GM23338 (cell line): ENCODE measurements around the gene MYOZ2. TPM values are rescaled to one million over a fixed set of nuclear protein-coding genes. Genes with fewer than 3 reads are reported as not detected.

Experiments
- ATAC-seq: fragments of 200-7000 bp; cut with Tn5 transposase; 3 replicates; pipeline ENCODE4 v1.9.1; 2020
- DNase-seq: peaks from one replicate; pipeline ENCODE4 v3.0.0-alpha.2; 2015; ENCODE audit warnings: low spot score
- H2AFZ ChIP-seq: fragments of 200-600 bp; sonication (generic); 2 replicates; pipeline ENCODE4 v1.8.0; 2016; ENCODE audit warnings: antibody characterized with exemption, mild to moderate bottlenecking, moderate library complexity
- H3F3A ChIP-seq: fragments of 200-600 bp; sonication (generic); replicated peaks from 2 replicates; pipeline ENCODE4 v1.8.0; 2017; ENCODE audit warnings: antibody characterized with exemption, mixed run types, low read depth
- H3K27ac ChIP-seq: fragments of 200-600 bp; sonication (generic); 2 replicates; pipeline ENCODE4 v1.6.1; 2016; ENCODE audit warnings: low read depth
- H3K27me3 ChIP-seq: fragments of 200-600 bp; sonication (generic); 2 replicates; pipeline ENCODE4 v1.8.0; 2016; ENCODE audit warnings: mild to moderate bottlenecking, mixed run types, moderate library complexity; ENCODE audit not compliant: insufficient read depth
- H3K36me3 ChIP-seq: fragments of 200-600 bp; sonication (generic); 2 replicates; pipeline ENCODE4 v1.8.0; 2016; ENCODE audit warnings: mild to moderate bottlenecking; ENCODE audit not compliant: insufficient read depth
- H3K4me1 ChIP-seq: fragments of 200-600 bp; sonication (generic); 2 replicates; pipeline ENCODE4 v1.8.0; 2016; ENCODE audit warnings: mild to moderate bottlenecking, moderate library complexity; ENCODE audit not compliant: insufficient read depth
- H3K4me2 ChIP-seq: fragments of 200-600 bp; sonication (generic); 2 replicates; pipeline ENCODE4 v1.7.1; 2017; ENCODE audit warnings: mixed run types
- H3K4me3 ChIP-seq: fragments of 200-600 bp; sonication (generic); 2 replicates; pipeline ENCODE4 v1.6.1; 2016; ENCODE audit warnings: mixed run types
- H3K79me2 ChIP-seq: fragments of 200-600 bp; sonication (generic); replicated peaks from 2 replicates; pipeline ENCODE4 v1.8.0; 2017; ENCODE audit warnings: mild to moderate bottlenecking; ENCODE audit not compliant: insufficient read depth
- H3K9me2 ChIP-seq: fragments of 200-600 bp; sonication (generic); 2 replicates; pipeline ENCODE4 v1.8.0; 2017; ENCODE audit not compliant: insufficient read depth
- H4K20me1 ChIP-seq: fragments of 200-600 bp; sonication (generic); replicated peaks from 2 replicates; pipeline ENCODE4 v1.8.0; 2017; ENCODE audit warnings: mild to moderate bottlenecking; ENCODE audit not compliant: insufficient read depth
- H3K27ac Mint-ChIP-seq: 2 replicates; pipeline ENCODE4 v1.8.0; 2020; ENCODE audit warnings: inconsistent platforms, mild to moderate bottlenecking, moderate library complexity, mixed read lengths
- H3K27me3 Mint-ChIP-seq: 3 replicates; pipeline ENCODE4 v1.8.0; 2022; ENCODE audit warnings: low read depth, mild to moderate bottlenecking, moderate library complexity, mixed read lengths, inconsistent platforms; ENCODE audit not compliant: insufficient read depth, poor library complexity
- H3K36me3 Mint-ChIP-seq: 3 replicates; pipeline ENCODE4 v1.8.0; 2021; ENCODE audit warnings: low read depth, mild to moderate bottlenecking, inconsistent platforms, moderate library complexity, mixed read lengths
- H3K4me1 Mint-ChIP-seq: 3 replicates; pipeline ENCODE4 v1.8.0; 2020; ENCODE audit warnings: mild to moderate bottlenecking, inconsistent platforms, mixed read lengths
- H3K4me3 Mint-ChIP-seq: 3 replicates; pipeline ENCODE4 v1.8.0; 2021; ENCODE audit warnings: moderate library complexity, mild to moderate bottlenecking, inconsistent platforms, mixed read lengths
- H3K9me3 Mint-ChIP-seq: 3 replicates; pipeline ENCODE4 v1.8.0; 2020; ENCODE audit warnings: moderate library complexity, mild to moderate bottlenecking, inconsistent platforms, mixed read lengths
- CREB1 ChIP-seq: fragments of 250-450 bp; sonication (Bioruptor Pico); IDR thresholded peaks from 2 replicates; pipeline ENCODE4 v1.5.0; 2020; ENCODE audit warnings: low read depth, mild to moderate bottlenecking, moderate library complexity
- CTCF ChIP-seq, 2 experiments: fragments of 200-600 bp in 1 of 2; sonication (generic) in 1 of 2; conservative IDR thresholded peaks; 2 replicates each; pipeline versions ENCODE4 v1.5.1 to v1.6.1; 2016 to 2017; ENCODE audit warnings: antibody characterized with exemption in 2 of 2, low read depth in 2 of 2, mild to moderate bottlenecking in 2 of 2, moderate library complexity in 1 of 2
- ETS1 ChIP-seq: IDR thresholded peaks from 2 replicates; pipeline ENCODE4 v1.6.1; 2016; ENCODE audit warnings: antibody characterized with exemption
- EZH2 ChIP-seq: fragments of 200-600 bp; sonication (generic); IDR thresholded peaks from one replicate; pipeline ENCODE4 v1.8.0; 2017; ENCODE audit warnings: antibody characterized with exemption, mild to moderate bottlenecking, low read depth; ENCODE audit not compliant: unreplicated experiment
- EZH2phosphoT487 ChIP-seq: fragments of 200-600 bp; sonication (generic); IDR thresholded peaks from one replicate; pipeline ENCODE4 v1.8.1; 2018; ENCODE audit warnings: antibody characterized with exemption; ENCODE audit not compliant: unreplicated experiment
- JUNB ChIP-seq: IDR thresholded peaks from one replicate; pipeline ENCODE4 v1.6.1; 2016; ENCODE audit warnings: antibody characterized with exemption; ENCODE audit not compliant: unreplicated experiment
- NANOG ChIP-seq: IDR thresholded peaks from 2 replicates; pipeline ENCODE4 v1.6.1; 2016; ENCODE audit warnings: antibody characterized with exemption, borderline replicate concordance
- POLR2AphosphoS5 ChIP-seq: IDR thresholded peaks from 2 replicates; pipeline ENCODE4 v1.6.1; 2016; ENCODE audit warnings: antibody characterized with exemption, low read depth
- REST ChIP-seq: IDR thresholded peaks from one replicate; pipeline ENCODE4 v1.6.1; 2018; ENCODE audit warnings: antibody characterized with exemption; ENCODE audit not compliant: unreplicated experiment
- STAT1 ChIP-seq: IDR thresholded peaks from one replicate; pipeline ENCODE4 v1.6.1; 2016; ENCODE audit warnings: antibody characterized with exemption; ENCODE audit not compliant: unreplicated experiment
- ZNF114 ChIP-seq: fragments of 250-450 bp; sonication (Bioruptor Pico); IDR thresholded peaks from 2 replicates; pipeline ENCODE4 v1.5.0; 2020; ENCODE audit warnings: mild to moderate bottlenecking, moderate library complexity
- ZNF331 ChIP-seq: fragments of 250-450 bp; sonication (Bioruptor Pico); IDR thresholded peaks from 2 replicates; pipeline ENCODE4 v1.5.0; 2020; ENCODE audit warnings: low read depth, mild to moderate bottlenecking, moderate library complexity
- ZNF462 ChIP-seq: fragments of 250-450 bp; sonication (Bioruptor Pico); IDR thresholded peaks from 2 replicates; pipeline ENCODE4 v1.5.0; 2020; ENCODE audit warnings: mild to moderate bottlenecking, moderate library complexity
- polyA plus RNA-seq: library from polyadenylated mRNA; unstranded; fragments of >200 nt; fragmentation: Nextera tagmentation; extraction: Ambion mirVana; gene quantifications from 2 replicates; pipeline ENCODE4 v1.2.1, GENCODE V29; 2016
- total RNA-seq: library from RNA; depleted of rRNA; stranded (reverse); fragments of >200 nt; shearing (Covaris generic); gene quantifications from 2 replicates; pipeline ENCODE4 v1.2.3, GENCODE V29; 2014

The MYOZ2 gene
- total and polyA plus RNA-seq, 2 experiments from 2014 or later: not detected

- TF ChIP-seq ZNF114 (CRISPR knock-in tag) (no peak), CREB1 (no peak), ZNF331 (CRISPR knock-in tag) (no peak), EZH2 (no peak), STAT1 (no peak), NANOG (no peak)
These were observed 71.4 kb downstream of the MYOZ2 start (continued) for GRCh38 chr4:119207051-119207450.

- Histone ChIP-seq H3K27me3 (no peaks in the 10 kb centered on the region), H3K79me2 (peaks cover 5% of the 10 kb centered on the region), H3K4me1 (peaks cover 29% of the 10 kb centered on the region), H3K4me3 (no peak overlapping the region), H3K4me2 (no peak overlapping the region), H2AFZ (no peak overlapping the region), H3K9me2 (no peaks in the 10 kb centered on the region), H3K27ac (no peak overlapping the region), H4K20me1 (no peaks in the 10 kb centered on the region), H3K36me3 (no peaks in the 10 kb centered on the region), H3F3A (no peaks in the 10 kb centered on the region)
- ATAC-seq (no peak), DNase-seq (no peak)
- H3K27me3 Mint-ChIP-seq: peaks cover 9% of the 10 kb centered on the region
- no peaks in the 10 kb centered on the region for H3K36me3 Mint-ChIP-seq
- peaks cover 26% of the 10 kb centered on the region for H3K4me1 Mint-ChIP-seq
- no peak overlapping the region for H3K4me3 Mint-ChIP-seq
- no peaks in the 10 kb centered on the region for H3K9me3 Mint-ChIP-seq
- H3K27ac Mint-ChIP-seq: no peak overlapping the region; the same call in 1 of the 2 replicates
- TF ChIP-seq EZH2: no peak
- TF ChIP-seq NANOG: no peak
- TF ChIP-seq POLR2AphosphoS5: no peak
- no peak for TF ChIP-seq EZH2phosphoT487
- TF ChIP-seq CREB1: no peak
- no peak for TF ChIP-seq ZNF462 (CRISPR knock-in tag)
- no peak for TF ChIP-seq CTCF (conservative IDR thresholded peaks at IDR 0.05; ENCODE audit: low read depth in 2 of 2)
- no peak for TF ChIP-seq ZNF114 (CRISPR knock-in tag)
- TF ChIP-seq ETS1: no peak
- TF ChIP-seq JUNB: no peak
- TF ChIP-seq REST: no peak
- no peak for TF ChIP-seq STAT1
These were observed 73.4 kb downstream of the MYOZ2 start for GRCh38 chr4:119209077-119209476.
